ENCODE results near the gene CPNE8.

The CPNE8 gene

DNA sequence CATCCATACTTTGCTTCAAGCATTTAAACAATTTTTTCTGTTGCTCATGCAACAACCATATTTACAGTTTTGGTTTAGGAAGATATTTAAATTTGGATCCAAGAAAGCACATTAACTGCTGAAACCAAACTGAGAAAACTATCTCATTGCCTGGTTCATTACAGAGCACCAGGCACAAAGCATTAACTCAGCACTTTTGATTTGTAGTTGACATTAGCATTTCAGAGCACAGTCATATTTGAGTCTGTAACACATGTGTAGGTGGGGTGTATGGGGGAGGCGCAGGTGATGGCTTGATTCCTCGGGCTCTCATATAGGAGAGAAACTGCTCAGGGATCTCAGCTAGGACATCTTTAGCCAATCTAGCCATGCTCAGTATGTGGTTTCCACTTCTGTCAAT is 251.7 kb downstream of the CPNE8 start:
- no peak for DNase-seq (ENCODE audit: low spot score)
- TF ChIP-seq, protein P1, sequence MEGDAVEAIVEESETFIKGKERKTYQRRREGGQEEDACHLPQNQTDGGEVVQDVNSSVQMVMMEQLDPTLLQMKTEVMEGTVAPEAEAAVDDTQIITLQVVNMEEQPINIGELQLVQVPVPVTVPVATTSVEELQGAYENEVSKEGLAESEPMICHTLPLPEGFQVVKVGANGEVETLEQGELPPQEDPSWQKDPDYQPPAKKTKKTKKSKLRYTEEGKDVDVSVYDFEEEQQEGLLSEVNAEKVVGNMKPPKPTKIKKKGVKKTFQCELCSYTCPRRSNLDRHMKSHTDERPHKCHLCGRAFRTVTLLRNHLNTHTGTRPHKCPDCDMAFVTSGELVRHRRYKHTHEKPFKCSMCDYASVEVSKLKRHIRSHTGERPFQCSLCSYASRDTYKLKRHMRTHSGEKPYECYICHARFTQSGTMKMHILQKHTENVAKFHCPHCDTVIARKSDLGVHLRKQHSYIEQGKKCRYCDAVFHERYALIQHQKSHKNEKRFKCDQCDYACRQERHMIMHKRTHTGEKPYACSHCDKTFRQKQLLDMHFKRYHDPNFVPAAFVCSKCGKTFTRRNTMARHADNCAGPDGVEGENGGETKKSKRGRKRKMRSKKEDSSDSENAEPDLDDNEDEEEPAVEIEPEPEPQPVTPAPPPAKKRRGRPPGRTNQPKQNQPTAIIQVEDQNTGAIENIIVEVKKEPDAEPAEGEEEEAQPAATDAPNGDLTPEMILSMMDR (IDR thresholded peaks at IDR 0.05; ENCODE audit: extremely low read depth, missing control alignments), result no peak

DNA sequence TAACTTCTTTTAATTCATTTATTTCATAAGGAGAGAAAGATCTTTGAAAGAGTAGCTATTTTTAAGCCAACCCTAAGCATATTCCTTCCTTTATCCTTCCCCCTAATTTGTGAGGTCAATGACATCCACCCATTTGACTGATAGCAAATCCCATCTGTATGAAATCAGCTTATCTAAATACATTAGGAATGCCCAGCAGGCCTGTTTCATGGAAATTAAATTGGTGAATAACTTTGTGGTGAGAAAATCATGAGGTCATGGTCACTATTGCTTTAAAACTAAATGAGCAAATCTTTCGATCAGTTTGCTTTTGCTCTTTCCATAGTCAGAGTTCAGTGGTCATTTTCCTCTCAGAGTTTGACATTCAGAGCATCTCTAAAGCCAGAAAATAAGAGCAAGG is 256.6 kb downstream of the CPNE8 start:
- TF ChIP-seq, protein P1 (IDR thresholded peaks at IDR 0.05; ENCODE audit: extremely low read depth, missing control alignments), result no peak
- no peak for DNase-seq (ENCODE audit: low spot score)

DNA sequence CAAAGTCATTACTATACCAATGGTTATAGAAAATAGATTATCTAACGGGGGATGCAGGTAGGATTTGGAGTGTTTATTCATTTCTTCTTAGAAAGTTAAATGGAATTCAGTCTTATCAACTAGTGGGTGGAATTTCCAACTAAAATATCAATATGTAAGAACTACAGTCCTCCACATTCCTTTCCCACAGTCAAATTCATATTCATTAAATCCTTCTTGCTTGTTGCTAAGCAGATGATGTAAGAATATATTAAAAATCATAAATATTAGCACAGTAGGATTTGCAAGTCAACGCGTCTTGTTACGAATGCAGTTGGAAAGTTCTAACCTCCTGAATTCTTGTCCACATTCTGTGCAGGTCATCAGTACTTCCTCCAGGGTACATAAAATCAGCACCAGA is 259.2 kb downstream of the CPNE8 start:
- TF ChIP-seq, protein P1 (IDR thresholded peaks at IDR 0.05; ENCODE audit: extremely low read depth, missing control alignments), result no peak
- no peak for DNase-seq (ENCODE audit: low spot score)

DNA sequence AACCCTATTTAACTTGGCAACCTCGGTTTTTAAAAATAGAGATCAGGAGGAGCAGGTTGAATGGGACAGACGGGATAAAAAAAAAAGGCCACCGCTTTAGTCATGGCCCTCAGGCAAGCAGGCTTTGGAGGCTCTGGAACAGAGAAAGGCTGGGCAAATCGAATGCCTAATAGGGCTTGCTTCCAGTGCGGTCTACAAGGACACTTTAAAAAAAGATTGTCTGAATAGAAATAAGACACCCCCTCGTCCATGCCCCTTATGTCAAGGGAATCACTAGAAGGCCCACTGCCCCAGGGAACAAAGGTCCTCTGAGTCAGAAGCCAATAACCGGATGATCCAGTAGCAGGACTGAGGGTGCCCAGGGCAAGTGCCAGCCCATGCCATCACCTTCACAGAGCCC is 265.8 kb downstream of the CPNE8 start:
- TF ChIP-seq, protein P1 (IDR thresholded peaks at IDR 0.05; ENCODE audit: extremely low read depth, missing control alignments), result no peak
- DNase-seq (ENCODE audit: low spot score), result no peak

DNA sequence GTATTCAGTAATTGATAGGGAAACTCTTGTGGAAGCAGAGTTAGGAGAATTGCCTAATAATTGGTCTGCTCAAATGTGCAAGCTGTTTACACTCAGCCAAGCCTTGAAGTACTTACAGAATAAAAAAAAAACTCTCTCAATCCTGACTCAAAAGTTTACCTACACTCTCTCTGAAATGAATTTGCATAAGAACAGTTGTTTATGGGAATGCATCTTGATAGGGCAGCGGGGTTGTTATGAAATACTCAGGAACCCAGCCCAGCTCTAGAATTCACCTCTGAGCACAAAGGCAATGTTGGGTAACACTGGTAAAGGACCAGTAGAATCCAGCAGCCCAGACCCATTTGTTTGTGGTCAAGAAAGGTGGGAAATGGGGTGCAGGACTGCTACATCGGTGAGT is 267.0 kb downstream of the CPNE8 start:
- TF ChIP-seq, protein P1 (IDR thresholded peaks at IDR 0.05; ENCODE audit: extremely low read depth, missing control alignments), result no peak
- no peak for DNase-seq (ENCODE audit: low spot score)

DNA sequence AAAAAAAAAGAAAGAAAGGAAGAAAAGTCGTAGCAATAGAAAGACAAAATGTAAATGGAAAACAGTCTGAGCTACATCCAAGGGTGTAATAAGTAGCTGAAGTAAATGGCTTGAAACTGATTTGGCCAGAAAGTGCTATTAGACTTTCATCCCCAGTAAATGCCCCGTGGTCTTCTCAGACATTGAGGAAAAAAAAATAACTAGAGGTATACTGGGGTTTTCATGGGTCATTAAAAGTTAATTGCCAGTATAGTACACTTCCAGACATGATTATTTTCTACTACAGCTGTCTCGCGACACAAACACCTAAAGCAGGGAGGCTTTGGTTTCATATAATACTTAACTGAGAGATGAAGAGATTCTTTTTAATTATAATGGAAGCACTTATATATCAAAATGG is 271.9 kb downstream of the CPNE8 start:
- DNase-seq (ENCODE audit: low spot score), result no peak
- TF ChIP-seq, protein P1 (IDR thresholded peaks at IDR 0.05; ENCODE audit: extremely low read depth, missing control alignments), result no peak

DNA sequence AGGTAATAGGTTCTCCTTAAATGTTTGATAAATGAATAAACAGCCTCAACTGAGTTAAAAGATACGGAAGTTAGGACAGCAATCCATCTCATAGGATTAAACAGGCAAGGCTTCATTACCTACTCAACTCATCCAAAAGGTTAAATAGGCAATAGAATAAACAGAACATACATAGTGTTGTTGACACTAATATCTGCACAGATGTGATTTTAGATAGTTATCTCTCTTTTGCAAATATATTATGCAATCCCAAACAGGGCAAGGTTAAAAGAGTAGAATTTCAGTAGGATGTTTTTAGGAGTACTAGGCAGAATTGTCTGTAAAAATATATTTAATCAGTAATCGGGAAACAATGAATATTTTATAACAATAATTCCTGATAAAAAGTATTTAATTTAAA is 276.3 kb downstream of the CPNE8 start:
- no peak for DNase-seq (ENCODE audit: low spot score)
- TF ChIP-seq, protein P1 (IDR thresholded peaks at IDR 0.05; ENCODE audit: extremely low read depth, missing control alignments), result no peak
